GM18505 (cell line): ENCODE data around the gene SCAF4.
"Not testable (repeated sequence)": the region's sequence is repeated elsewhere in the genome, so short reads cannot be mapped to it uniquely, and the experiment has no call there.

ENCODE experiments used
- ATAC-seq: cut with Tn5 transposase; IDR thresholded peaks from one replicate; pipeline ENCODE4 v1.9.1; 2021; ENCODE audit not compliant: unreplicated experiment
- POLR2A ChIP-seq: IDR thresholded peaks from 4 replicates; pipeline ENCODE4 v1.6.1; 2011; ENCODE audit warnings: borderline replicate concordance; ENCODE audit not compliant: insufficient read depth, insufficient read length; ENCODE audit errors: extremely low read depth

The SCAF4 gene

GRCh38 chr21:31666445-31667010 lies 65.4 kb downstream of the SCAF4 start:
- ATAC-seq: no peak

GRCh38 chr21:31665869-31666268 lies 66.0 kb downstream of the SCAF4 start:
- ATAC-seq: not testable (repeated sequence)

More at GRCh38 chr21:31666445-31667010, 65.4 kb downstream of the SCAF4 start:
- TF ChIP-seq POLR2A: no peak

GRCh38 chr21:31665397-31665796 lies 66.5 kb downstream of the SCAF4 start:
- ATAC-seq: no peak
- TF ChIP-seq POLR2A: no peak

- ATAC-seq: no peak
These were observed 68.2 kb downstream of the SCAF4 start for GRCh38 chr21:31663584-31664249.

GRCh38 chr21:31660591-31660990 lies 71.3 kb downstream of the SCAF4 start:
- no peak for ATAC-seq
- TF ChIP-seq POLR2A: no peak

More at GRCh38 chr21:31663584-31664249, 68.2 kb downstream of the SCAF4 start:
- TF ChIP-seq POLR2A: no peak

GRCh38 chr21:31660259-31660565 lies 71.7 kb downstream of the SCAF4 start:
- TF ChIP-seq POLR2A: no peak
- peak; percentile 36 for ATAC-seq

GRCh38 chr21:31659536-31660258 lies 72.2 kb downstream of the SCAF4 start, which contains the start of gene SOD1:
TSS of gene SOD1 (plus strand) at chr21:31659693. CDS start at chr21:31659770, 77 bp downstream.
- peak; percentile 96 for ATAC-seq
- peak; percentile 99 for TF ChIP-seq POLR2A

- no peak for TF ChIP-seq POLR2A
- peak; percentile 12 for ATAC-seq
These were observed 72.7 kb downstream of the SCAF4 start for GRCh38 chr21:31659286-31659535.

- no peak for TF ChIP-seq POLR2A
These were observed 73.9 kb downstream of the SCAF4 start for GRCh38 chr21:31658053-31658452.

GRCh38 chr21:31656199-31657095 lies 75.5 kb downstream of the SCAF4 start:
- TF ChIP-seq POLR2A: no peak
- ATAC-seq: no peak

More at GRCh38 chr21:31658053-31658452, 73.9 kb downstream of the SCAF4 start:
- no peak for ATAC-seq

- not testable (repeated sequence) for ATAC-seq
These were observed 76.9 kb downstream of the SCAF4 start for GRCh38 chr21:31654821-31655580.

- ATAC-seq: no peak
- TF ChIP-seq POLR2A: no peak
These were observed 77.6 kb downstream of the SCAF4 start for GRCh38 chr21:31654340-31654739.

GRCh38 chr21:31651491-31651890 lies 80.4 kb downstream of the SCAF4 start:
- not testable (repeated sequence) for ATAC-seq
